HG03558 (cell line): ENCODE results near the gene CHCHD3.
"Not testable (repeated sequence)": the region's sequence is repeated elsewhere in the genome, so short reads cannot be mapped to it uniquely, and the experiment has no call there.

ENCODE experiments used
- ATAC-seq: cut with Tn5 transposase; IDR thresholded peaks from one replicate; pipeline ENCODE4 v1.9.1; 2021; ENCODE audit warnings: moderate number of reproducible peaks; ENCODE audit not compliant: unreplicated experiment; ENCODE audit errors: extremely low read depth

The CHCHD3 gene

GRCh38 chr7:133050200-133050995 lies 31.5 kb downstream of the CHCHD3 start:
- ATAC-seq, result no peak

DNA sequence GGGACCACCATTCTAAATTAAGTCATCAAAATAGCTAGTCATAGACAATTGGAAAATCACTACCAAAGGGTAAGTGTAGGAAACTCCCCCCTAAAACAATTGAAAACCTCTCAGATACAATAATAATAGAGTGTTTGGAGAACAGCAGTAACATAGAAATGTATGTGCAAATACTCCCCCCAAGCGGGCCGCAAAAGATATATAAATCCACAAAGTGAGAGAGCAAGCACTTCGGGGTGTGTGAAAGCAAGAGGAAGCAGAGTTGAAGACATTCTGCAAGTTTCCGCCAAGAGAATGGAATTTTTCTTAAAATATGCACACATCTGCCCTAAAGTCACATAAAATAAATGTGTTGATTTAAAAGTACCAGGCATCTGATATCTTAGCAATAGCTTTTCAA lies 33.3 kb downstream of the CHCHD3 start:
- no peak for ATAC-seq

GRCh38 chr7:133047321-133047720 lies 34.6 kb downstream of the CHCHD3 start:
- ATAC-seq, result no peak

DNA sequence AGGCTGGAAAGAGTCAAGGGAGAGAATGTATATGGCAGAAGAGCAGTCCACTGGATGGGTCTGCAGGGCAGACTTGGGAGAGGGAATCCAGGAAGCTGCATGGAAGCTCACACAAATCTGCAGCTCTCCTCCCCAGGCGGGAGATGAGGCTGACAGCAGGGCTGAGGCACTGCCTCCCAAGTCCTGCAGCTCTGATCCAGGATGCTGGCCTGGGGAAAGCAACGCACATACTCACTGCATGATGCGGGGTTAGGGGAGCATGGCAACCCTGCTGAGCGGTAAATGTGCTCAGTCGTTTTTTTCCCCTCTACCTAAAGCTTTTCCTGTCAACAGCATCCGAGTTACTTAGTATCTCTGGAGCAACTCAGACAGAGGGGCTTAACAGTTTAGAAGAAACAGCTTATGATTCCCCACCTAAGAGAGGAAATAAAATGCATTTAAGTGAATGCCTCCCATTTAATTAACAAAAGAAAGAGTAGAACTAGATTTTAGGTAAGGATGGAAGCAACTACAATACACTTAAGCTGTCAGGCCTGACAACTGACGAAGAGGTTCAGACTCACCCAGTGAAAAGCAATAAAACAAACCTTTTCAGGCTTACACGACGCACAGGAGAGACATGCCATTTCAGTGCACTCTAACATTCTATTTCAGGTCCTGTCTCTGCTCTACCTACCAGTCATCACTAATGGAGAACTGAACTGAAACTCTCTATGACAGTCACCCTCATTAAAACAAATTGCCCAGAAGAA lies 37.0 kb downstream of the CHCHD3 start:
- ATAC-seq, result no peak

- ATAC-seq, result no peak
Observed at GRCh38 chr7:133040674-133041073, 41.2 kb downstream of the CHCHD3 start.

- ATAC-seq, result no peak
Observed at GRCh38 chr7:133040178-133040577, 41.7 kb downstream of the CHCHD3 start.

- ATAC-seq, result no peak
Observed at GRCh38 chr7:133039614-133040013, 42.3 kb downstream of the CHCHD3 start.

- ATAC-seq, result no peak
Observed at GRCh38 chr7:133036289-133036688, 45.6 kb downstream of the CHCHD3 start.

- ATAC-seq, result not testable (repeated sequence)
Observed at GRCh38 chr7:133035240-133035639, 46.6 kb downstream of the CHCHD3 start.

DNA sequence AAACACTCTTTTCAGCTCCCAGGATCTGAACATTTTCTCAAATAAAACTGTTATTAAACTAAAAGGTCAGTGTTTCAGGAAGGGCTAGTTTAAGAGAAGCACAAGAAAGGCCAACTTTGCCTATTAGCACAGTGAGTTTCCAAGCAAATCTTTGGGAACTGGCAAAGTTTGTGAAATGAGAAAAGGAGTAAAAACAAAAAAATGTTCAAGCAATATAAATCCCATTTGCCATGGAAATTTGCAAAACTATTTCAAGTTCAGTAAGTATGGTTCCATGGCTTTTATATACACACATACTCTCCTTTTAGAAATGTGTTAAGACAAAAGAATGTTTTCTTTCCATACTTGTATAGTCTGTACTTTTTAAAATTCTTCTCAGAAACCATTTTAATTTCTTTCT lies 51.5 kb downstream of the CHCHD3 start:
- no peak for ATAC-seq

GRCh38 chr7:133029463-133029862 lies 52.4 kb downstream of the CHCHD3 start:
- ATAC-seq, result no peak

- no peak for ATAC-seq
Observed at GRCh38 chr7:133027397-133027796, 54.5 kb downstream of the CHCHD3 start.

- no peak for ATAC-seq
Observed at GRCh38 chr7:133026210-133026859, 55.6 kb downstream of the CHCHD3 start.

DNA sequence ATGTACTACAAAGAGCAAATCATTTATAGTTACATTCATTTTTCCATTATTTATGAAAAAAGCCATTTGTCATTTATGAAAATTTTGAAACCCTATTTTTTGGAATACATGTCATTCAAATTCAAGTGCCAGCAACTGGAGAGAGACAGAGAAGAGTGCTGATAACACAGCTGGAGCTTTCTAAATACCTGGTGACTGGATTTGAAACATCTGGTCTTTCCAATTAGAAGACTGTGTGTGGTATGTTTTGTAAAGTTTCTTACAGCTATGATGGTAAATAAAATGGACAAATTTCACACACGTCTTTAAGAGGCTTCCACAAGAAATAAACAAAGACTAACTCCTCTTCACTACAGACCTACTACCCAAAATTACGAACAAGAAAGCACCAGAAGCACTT lies 56.8 kb downstream of the CHCHD3 start:
- ATAC-seq, result no peak

GRCh38 chr7:133024596-133024995 lies 57.3 kb downstream of the CHCHD3 start:
- no peak for ATAC-seq

- ATAC-seq, result no peak
Observed at GRCh38 chr7:133023370-133024071, 58.4 kb downstream of the CHCHD3 start.

GRCh38 chr7:133022661-133023060 lies 59.2 kb downstream of the CHCHD3 start:
- ATAC-seq, result no peak

DNA sequence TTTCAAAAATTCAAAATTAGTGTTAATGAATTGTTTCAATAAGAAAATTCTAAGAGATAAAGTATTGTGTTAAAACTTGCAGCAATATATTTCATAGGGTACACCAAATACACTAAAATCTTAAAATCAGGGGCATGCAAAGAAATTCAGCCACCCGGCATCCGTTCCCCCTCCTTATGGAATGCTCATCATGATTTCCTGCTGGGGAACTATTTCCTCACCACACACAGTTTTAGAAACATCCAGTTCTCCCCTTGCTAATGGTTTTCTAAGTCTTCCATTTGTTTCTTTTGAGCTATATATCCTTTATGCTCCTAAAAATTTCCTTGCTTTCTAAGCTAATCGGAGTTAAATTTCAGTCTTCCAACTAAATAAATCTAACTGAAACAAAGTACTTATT lies 60.7 kb downstream of the CHCHD3 start:
- ATAC-seq, result no peak

GRCh38 chr7:133020496-133020895 lies 61.4 kb downstream of the CHCHD3 start:
- no peak for ATAC-seq

DNA sequence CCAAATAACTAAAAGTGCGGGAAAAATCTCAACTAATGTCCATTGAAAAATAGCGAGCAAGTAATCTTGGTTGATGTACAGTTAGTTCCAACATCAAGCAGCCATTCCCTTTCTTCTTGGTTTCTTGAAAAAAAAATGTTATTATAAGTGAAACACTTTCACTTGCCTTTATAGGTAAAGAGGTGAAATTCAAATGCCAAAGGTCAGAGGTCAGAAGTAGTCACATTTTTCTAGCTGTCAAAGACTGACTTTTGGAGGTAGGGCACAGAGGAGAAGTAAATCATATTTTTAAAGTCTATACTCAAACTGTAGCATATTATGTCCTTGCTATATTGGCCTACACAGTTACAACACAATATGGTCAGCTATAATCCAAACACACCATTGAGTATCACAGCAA lies 62.3 kb downstream of the CHCHD3 start:
- no peak for ATAC-seq

- no peak for ATAC-seq
Observed at GRCh38 chr7:133016604-133017003, 65.3 kb downstream of the CHCHD3 start.
